Activated naive CD8-positive, alpha-beta T cell treated with anti-CD3 and anti-CD28 coated beads, Interleukin-2, amount 10 ng/mL, durations not matched to agents 7 days and 5 days (primary cell): ENCODE results near the gene DEFB108B. TPM values are rescaled to one million over a fixed set of nuclear protein-coding genes. Genes with fewer than 3 reads are reported as not detected.
A peak's percentile ranks its signal among the peaks of the same experiment; 100 is the strongest.
"Not testable (repeated sequence)": the region's sequence is repeated elsewhere in the genome, so short reads cannot be mapped to it uniquely, and the experiment has no call there.

ENCODE experiments used
- ATAC-seq: fragments of 150-1000 bp; cut with Tn5 transposase; one replicate; pipeline ENCODE4 v1.10.0; 2021; ENCODE audit warnings: low read depth, moderate library complexity
- POLR2A ChIA-PET: fragments of 350-600 bp; sonication (Branson Sonifier 250); formaldehyde crosslinking; loops from one replicate; lab custom pipeline; 2021; ENCODE audit warnings: antibody characterized with exemption; lab: Charles Lee
- DNase-seq: peaks from one replicate; pipeline ENCODE4 v3.0.0; 2021
- H3K27ac Mint-ChIP-seq: one replicate; pipeline ENCODE4 v1.8.0; 2022; ENCODE audit warnings: mild to moderate bottlenecking, mixed read lengths
- H3K27me3 Mint-ChIP-seq: one replicate; pipeline ENCODE4 v1.8.0; 2022; ENCODE audit warnings: mild to moderate bottlenecking, moderate library complexity, mixed read lengths
- H3K36me3 Mint-ChIP-seq: one replicate; pipeline ENCODE4 v1.8.0; 2021; ENCODE audit warnings: mild to moderate bottlenecking, mixed read lengths
- H3K4me1 Mint-ChIP-seq: one replicate; pipeline ENCODE4 v1.8.0; 2021; ENCODE audit warnings: mixed read lengths
- H3K4me3 Mint-ChIP-seq: one replicate; pipeline ENCODE4 v1.8.0; 2022; ENCODE audit warnings: mild to moderate bottlenecking, moderate library complexity, mixed read lengths
- H3K9me3 Mint-ChIP-seq: one replicate; pipeline ENCODE4 v1.8.0; 2021; ENCODE audit warnings: mixed read lengths
- total RNA-seq, 2 experiments: library from RNA; stranded (reverse); gene quantifications; one replicate each; pipeline ENCODE4 v1.2.3, GENCODE V29; 2021

The DEFB108B gene
- total RNA-seq, 2 experiments from 2014 or later: not detected

GRCh38 chr11:71853895-71854294, 20.9 kb downstream of the DEFB108B start:
- H3K36me3 Mint-ChIP-seq, POLR2A ChIA-PET, ATAC-seq: not testable (repeated sequence)

DNA sequence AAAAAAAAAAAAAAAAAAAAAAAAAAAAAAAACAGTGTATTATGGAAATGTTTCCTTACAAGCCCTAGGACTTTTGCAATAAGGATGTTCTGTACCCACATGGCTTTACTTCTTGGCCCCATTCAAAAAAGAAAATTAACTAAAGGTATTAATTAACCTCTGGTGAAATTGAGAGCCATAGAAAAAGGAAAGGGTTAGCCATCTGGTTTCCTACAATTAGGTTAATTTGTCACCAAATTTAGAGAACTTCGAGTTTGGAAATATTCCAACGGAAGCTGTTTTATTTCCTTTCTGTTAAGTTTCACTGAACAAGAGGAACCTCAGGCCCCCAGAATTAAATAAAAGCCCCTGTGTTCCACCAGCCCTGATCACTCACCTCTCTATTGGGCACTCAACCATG, 22.9 kb downstream of the DEFB108B start:
- H3K4me3 Mint-ChIP-seq, DNase-seq, POLR2A ChIA-PET, H3K9me3 Mint-ChIP-seq, H3K36me3 Mint-ChIP-seq, H3K27ac Mint-ChIP-seq, H3K27me3 Mint-ChIP-seq, ATAC-seq, H3K4me1 Mint-ChIP-seq: not testable (repeated sequence)

More at GRCh38 chr11:71853895-71854294, 20.9 kb downstream of the DEFB108B start:
- not testable (repeated sequence) for H3K4me3 Mint-ChIP-seq, H3K27ac Mint-ChIP-seq, H3K27me3 Mint-ChIP-seq, H3K4me1 Mint-ChIP-seq, H3K9me3 Mint-ChIP-seq, DNase-seq

- H3K4me1 Mint-ChIP-seq, ATAC-seq, H3K36me3 Mint-ChIP-seq, POLR2A ChIA-PET, DNase-seq, H3K27ac Mint-ChIP-seq, H3K9me3 Mint-ChIP-seq, H3K27me3 Mint-ChIP-seq, H3K4me3 Mint-ChIP-seq: not testable (repeated sequence)
Measured at GRCh38 chr11:71860835-71861234, 27.8 kb downstream of the DEFB108B start.

- peak; percentile 73 for ATAC-seq
- H3K27me3 Mint-ChIP-seq, POLR2A ChIA-PET, H3K27ac Mint-ChIP-seq, DNase-seq, H3K4me3 Mint-ChIP-seq, H3K9me3 Mint-ChIP-seq, H3K4me1 Mint-ChIP-seq, H3K36me3 Mint-ChIP-seq: not testable (repeated sequence)
Measured at GRCh38 chr11:71863978-71864627, 31.1 kb downstream of the DEFB108B start.

GRCh38 chr11:71867209-71867608, 34.2 kb downstream of the DEFB108B start:
- H3K9me3 Mint-ChIP-seq, H3K36me3 Mint-ChIP-seq, DNase-seq, ATAC-seq, H3K4me3 Mint-ChIP-seq, H3K27ac Mint-ChIP-seq, POLR2A ChIA-PET, H3K4me1 Mint-ChIP-seq, H3K27me3 Mint-ChIP-seq: not testable (repeated sequence)

- H3K27me3 Mint-ChIP-seq, H3K4me1 Mint-ChIP-seq, H3K27ac Mint-ChIP-seq, POLR2A ChIA-PET, ATAC-seq, H3K9me3 Mint-ChIP-seq, H3K4me3 Mint-ChIP-seq, DNase-seq, H3K36me3 Mint-ChIP-seq: not testable (repeated sequence)
Measured at GRCh38 chr11:71869931-71870330, 36.9 kb downstream of the DEFB108B start.

GRCh38 chr11:71870661-71871060, 37.7 kb downstream of the DEFB108B start:
- H3K27me3 Mint-ChIP-seq, H3K4me1 Mint-ChIP-seq, ATAC-seq, DNase-seq, POLR2A ChIA-PET, H3K36me3 Mint-ChIP-seq, H3K27ac Mint-ChIP-seq, H3K9me3 Mint-ChIP-seq, H3K4me3 Mint-ChIP-seq: not testable (repeated sequence)

DNA sequence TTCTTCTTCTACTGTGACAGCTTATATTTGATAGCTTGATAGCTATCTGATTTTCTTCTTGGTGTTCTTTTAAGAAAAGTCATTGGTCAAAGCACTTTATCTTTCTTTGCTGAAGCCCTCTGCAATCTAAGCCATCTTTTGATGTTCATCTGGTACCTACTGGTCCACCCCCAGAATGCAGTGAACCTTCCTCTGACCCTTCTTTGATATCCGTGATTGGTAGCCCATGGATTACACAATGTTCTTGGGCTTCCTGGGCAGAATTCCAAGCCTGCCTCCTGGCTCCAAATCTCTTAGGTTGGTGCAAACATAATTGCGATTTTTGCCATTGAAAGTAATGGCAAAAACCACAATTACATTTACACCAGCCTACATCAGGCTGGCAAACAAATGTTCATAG, 43.3 kb downstream of the DEFB108B start:
- DNase-seq, H3K27me3 Mint-ChIP-seq: not testable (repeated sequence)

GRCh38 chr11:71878059-71878458, 45.1 kb downstream of the DEFB108B start, which contains the start of gene DEFB131B:
DEFB131B (plus strand) TSS chr11:71878453; CDS start chr11:71878453, 0 bp downstream.
- POLR2A ChIA-PET, H3K27me3 Mint-ChIP-seq, ATAC-seq, H3K4me3 Mint-ChIP-seq, H3K9me3 Mint-ChIP-seq, DNase-seq, H3K27ac Mint-ChIP-seq, H3K4me1 Mint-ChIP-seq: not testable (repeated sequence)
- peaks cover 14% of the 10 kb centered on the region for H3K36me3 Mint-ChIP-seq

More for the DNA sequence above, 43.3 kb downstream of the DEFB108B start:
- H3K4me3 Mint-ChIP-seq, ATAC-seq, H3K9me3 Mint-ChIP-seq, H3K27ac Mint-ChIP-seq, H3K4me1 Mint-ChIP-seq, POLR2A ChIA-PET: not testable (repeated sequence)
- H3K36me3 Mint-ChIP-seq: peaks cover 14% of the 10 kb centered on the region

DNA sequence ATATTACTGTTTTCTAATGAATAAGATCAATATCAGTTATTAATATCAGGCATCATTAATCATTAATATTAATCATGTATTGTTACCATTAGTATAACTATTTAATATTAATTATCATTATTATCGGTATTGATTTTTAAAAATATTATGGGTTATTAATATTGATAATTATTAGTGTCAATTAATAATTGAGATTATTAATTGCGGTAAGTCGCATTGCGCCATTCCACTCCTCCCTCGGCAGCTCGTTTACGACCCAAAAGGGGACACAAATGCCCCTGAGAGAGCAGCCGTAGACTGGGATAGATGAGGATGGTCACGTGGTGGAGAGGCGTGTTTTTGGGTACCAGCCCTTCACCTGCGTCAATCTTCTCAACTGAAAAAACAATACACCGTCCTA, 52.8 kb downstream of the DEFB108B start:
- ATAC-seq, H3K36me3 Mint-ChIP-seq, H3K27me3 Mint-ChIP-seq, H3K27ac Mint-ChIP-seq, H3K4me1 Mint-ChIP-seq, H3K9me3 Mint-ChIP-seq, H3K4me3 Mint-ChIP-seq, DNase-seq: not testable (repeated sequence)
- POLR2A ChIA-PET: interaction anchor here (0.6 kb wide), 1 partner anchor 710 kb away, joined by 5 read pairs; no protein-coding TSS in a partner anchor

Other genes starting within 250 kb of the DEFB108B start
- not detected for gene DEFB131B, start 45.3 kb downstream of the DEFB108B start, total RNA-seq
- 10 to 100 TPM; 20.1 to 21.1 TPM for gene XNDC1N, start 95.4 kb downstream of the DEFB108B start, total RNA-seq
- gene RNF121, start 95.8 kb downstream of the DEFB108B start, total RNA-seq: 10 to 100 TPM; 29.9 to 32.8 TPM
- gene IL18BP, start 165.7 kb downstream of the DEFB108B start, total RNA-seq: 10 to 100 TPM; 21.2 to 22.9 TPM
- gene NUMA1, start 247.3 kb downstream of the DEFB108B start, total RNA-seq: 100 to 1,000 TPM; 262 to 263 TPM
- 1 to 10 TPM; 4.3 to 5.1 TPM for gene LRRC51, start 247.7 kb downstream of the DEFB108B start, total RNA-seq